DMS53 treated with DMSO at 0.1 percent for 48 hours (cell line): ENCODE data around the gene KCNK5.

Experiments used
- DNase-seq: peaks from one replicate; lab custom pipeline; 2025; ENCODE audit not compliant: unreplicated experiment; lab: John Stamatoyannopoulos, UW

KCNK5 gene

GRCh38 chr6:39143238-39143930 is 85.9 kb downstream of the KCNK5 start:
- DNase-seq = no peak

- no peak for DNase-seq
Measured at GRCh38 chr6:39140556-39141167, 88.6 kb downstream of the KCNK5 start.
